HG03460 (cell line): ENCODE data around the gene SYNGR2.
A peak's percentile ranks its signal among the peaks of the same experiment; 100 is the strongest.

Source experiments
- ATAC-seq: cut with Tn5 transposase; IDR thresholded peaks from one replicate; pipeline ENCODE4 v1.9.1; 2021; ENCODE audit not compliant: unreplicated experiment

SYNGR2 gene, protein sequence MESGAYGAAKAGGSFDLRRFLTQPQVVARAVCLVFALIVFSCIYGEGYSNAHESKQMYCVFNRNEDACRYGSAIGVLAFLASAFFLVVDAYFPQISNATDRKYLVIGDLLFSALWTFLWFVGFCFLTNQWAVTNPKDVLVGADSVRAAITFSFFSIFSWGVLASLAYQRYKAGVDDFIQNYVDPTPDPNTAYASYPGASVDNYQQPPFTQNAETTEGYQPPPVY

DNA sequence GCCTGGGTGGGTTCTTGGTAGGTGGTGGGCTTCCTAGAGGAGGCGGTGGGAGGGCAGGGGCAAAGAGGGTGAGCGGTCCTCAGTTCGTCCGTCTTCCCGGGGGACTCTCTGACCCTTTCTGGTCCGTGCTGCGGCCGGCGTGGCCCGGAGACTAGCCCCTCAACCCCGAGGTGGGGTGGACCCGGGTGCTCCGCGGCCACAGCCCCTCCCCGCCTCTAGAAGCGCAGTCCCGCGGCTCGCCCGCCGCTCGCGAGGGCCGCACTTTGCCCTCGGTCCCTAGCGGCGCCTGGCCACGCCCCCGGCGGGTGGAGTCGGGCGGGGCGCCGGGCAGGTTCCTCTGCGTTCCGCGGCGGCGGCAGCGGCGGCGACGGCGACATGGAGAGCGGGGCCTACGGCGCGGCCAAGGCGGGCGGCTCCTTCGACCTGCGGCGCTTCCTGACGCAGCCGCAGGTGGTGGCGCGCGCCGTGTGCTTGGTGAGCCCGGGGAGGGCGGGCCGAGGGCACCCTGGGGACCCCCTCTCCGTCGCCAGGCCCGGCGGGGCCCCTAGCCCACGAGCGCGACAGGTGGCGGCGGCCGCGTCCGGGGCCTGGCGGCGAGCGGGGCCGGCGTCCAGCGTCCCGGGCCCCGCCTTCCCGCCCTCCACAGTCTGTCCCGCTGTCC is at the start of gene SYNGR2:
SYNGR2 (plus strand) TSS at position 340 of the 661 bp plus-strand sequence; CDS start at position 376, 36 bp downstream.
- ATAC-seq: peak; percentile 52

DNA sequence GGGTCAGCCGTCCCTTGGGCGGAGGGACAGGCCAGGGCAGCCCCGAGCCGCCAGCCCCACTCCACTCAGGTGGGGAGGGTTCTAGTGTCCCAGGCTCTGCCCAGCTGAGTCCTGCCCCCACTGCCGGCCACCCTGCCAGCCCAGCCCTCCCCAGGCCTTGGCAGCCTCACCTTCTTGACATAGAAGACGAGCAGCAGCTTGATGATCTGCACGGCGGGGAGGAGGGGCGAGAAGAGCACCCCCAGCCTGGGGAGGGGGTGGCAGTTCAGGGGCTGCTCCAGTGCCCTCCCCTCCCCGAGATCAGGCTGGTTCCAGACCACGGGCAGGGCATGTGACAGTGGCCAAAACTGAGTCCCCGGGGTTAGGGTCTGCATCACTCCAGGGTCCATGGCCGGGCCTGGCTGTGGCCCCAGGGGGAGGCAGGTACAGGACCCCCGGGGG is 49.6 kb upstream of the SYNGR2 start:
- no peak for ATAC-seq

DNA sequence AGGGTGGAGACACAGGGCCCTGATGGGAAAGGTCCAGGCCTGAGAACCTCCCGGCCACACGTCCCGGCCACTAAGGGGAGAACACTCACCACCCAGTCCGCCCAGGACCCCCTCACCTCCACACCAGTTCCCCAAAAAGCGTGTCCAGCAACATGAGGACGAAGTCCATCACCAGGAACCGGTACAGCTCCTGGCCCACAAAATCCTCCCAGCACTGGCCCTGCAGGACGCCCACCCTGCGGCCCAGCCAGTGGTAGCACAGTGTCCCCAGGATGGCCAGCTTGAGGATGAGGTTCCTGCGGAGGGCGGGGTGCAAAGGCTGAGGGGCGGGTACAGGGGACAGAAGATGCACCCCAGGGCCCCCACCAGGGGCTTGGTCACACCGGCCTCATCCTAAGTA is 47.8 kb upstream of the SYNGR2 start:
- ATAC-seq: no peak

DNA sequence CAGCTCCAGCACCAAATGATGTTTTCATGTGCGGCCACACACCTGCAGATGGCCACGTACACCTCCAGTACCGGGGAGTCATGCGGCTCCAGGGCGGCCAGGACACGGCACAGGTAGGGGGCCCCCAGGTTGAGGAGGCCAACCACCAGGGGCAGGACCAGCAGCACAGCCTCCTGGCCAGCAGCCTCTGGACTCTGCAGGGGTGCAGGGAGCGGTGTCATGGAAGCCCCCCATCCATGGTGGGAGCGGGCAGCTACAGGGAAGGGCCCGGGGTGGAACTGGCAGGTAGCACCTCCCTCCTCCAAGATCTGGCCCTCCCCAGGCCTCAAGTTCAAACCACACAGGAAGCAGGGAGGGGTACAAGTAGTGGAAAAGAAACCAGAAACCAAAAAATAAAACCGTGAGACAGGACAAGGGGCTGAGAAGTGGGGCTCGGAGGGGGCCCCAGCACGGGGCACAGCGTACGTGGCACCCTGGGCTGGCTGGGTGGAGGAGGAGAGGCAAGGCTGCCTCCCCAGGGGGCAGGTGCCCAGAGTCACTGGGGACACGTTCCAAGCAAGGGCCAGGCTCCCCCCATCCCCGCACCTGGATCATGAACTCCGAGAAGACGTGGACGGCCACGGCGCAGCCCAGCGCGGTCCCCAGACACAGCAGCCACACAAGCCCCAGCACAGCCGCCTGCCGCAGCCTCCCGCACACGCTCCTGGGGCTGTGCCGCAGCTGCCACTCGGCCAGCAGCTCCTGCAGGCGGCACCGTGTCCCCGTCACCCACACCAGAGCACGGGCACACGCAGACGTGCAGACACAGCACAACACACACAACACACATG is 47.2 kb upstream of the SYNGR2 start:
- no peak for ATAC-seq

DNA sequence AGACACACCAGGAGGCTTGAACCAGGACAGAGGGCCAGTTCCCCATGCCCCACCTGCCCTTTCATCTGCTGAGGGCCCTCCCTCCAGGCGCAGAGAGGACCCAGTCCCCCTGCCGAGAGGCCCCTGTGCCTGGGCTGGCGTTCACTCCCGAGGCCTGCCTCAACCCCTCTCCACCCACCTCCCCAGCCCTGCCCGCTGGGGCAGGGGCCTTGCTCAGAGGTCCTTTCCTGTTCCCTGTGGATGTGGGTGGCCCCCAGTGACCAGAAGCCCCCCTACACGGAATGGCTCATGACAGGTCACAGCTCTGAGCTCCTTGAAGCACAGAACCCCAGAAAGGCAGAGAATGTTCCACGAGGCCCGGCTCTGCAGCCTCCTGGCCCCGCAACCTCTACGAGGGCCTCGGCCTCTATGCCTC is 46.6 kb upstream of the SYNGR2 start:
- no peak for ATAC-seq

DNA sequence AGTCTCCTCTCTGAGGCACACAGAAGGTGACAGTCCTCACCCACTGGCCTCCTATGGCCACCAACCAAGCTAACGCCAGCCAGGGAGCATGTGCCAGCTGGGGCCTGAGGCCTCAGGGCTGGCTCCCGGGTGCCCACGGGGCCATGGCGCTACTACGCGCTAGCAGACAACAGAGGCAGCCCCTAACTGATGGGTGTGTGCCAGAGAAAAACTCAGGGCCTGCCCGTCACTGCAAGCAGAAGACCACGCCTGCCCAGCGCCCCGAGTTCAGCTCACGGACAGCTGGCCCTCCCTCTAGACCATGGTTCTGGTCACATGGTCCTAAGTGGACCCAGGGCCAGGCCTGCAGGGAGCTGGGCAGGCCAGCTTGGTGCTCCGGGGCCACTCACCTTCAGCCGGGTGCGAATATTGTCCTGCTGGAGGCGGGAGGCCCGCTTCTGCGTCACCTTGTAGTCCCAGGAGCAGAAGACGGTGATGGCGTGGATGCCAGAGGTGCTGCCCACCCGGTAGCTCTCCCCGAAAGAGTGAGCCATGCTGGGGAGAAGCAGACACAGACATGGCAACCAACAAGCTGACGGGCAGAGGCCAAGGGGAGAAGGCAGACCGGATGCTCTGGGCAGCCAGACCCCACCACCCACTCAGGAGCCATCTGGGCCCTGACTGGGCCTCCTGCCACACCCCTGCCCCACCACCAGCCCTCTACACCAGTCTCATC is 46.0 kb upstream of the SYNGR2 start:
- no peak for ATAC-seq

DNA sequence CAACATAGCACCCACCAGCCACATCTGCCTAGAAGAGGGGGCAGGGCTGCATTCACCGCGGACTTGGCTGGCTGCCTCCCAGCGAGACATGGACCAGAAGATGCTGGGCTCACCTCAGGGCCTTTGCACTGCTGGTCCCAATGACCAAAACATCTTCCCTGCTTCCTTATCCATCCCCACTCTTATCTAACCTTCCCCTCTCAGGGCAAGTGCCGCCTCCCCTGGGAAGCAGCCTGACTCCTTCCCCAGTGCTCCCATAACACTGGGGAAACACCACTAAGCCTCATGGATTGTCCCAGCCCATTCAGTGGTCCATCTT is 45.5 kb upstream of the SYNGR2 start:
- ATAC-seq: no peak

DNA sequence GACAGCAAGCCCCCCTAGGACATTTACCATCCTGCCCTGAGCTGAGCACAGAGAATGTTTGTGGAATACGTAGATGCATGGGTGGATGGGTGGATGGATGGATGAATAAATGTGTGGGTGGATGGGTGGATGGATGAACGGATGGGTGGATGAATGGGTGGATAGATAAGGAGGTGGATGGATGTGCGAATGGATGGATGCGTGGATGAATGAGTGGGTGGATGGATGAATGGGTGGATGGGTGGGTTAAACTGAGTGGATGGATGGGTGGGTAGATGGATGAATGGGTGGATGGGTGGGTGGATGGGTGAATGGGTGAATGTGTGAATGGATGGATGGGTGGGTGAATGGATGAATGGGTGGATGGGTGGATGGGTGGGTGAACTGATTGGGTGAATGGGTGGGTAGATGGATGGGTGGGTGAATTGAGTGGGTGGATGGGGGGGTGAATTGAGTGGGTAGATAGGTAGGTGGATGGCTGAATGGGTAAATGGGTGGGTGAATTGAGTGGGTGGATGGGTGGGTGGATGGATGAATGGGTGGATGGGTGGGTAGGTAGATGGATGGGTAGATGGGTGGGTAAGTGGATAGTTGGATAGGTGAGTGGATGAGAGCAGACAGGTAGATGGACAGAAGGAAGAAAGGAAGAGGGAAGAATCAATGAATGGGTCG is 45.0 kb upstream of the SYNGR2 start:
- ATAC-seq: no peak

DNA sequence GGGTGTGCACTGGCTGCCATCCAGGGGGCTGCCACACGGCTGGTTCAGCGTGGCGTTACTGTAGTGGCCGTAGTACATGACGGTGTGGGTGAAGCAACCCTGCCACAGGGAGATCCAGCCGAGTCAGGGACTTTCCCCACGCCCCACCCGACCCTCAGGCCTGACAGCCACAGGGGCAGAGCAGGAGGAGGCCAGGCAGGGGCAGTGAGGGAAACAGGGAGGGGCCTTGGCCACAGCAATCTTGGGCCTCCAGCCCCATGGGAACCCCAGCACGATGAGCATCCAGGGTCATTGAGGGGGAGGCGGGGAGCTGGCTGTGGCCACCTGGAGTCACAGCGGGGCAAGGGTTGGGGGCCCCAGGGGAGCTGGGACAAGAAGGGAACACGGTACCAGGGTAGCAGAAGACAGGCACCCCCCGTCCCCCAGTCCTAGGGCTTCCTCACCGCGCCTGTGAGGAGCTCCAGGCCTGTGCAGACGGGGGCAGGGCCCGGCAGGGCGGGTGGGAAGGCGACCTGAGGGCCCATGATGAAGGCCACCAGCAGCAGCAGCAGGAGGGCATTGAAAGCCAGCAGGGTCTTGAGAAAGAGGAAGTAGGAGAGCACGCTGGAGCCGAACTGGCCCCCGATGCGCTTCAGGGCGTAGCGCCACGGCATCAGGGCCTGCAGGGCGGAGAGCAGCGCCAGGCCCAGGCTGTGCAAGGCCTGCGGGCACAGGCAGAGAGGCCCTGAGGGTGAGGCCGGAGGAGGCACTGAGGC is 44.1 kb upstream of the SYNGR2 start:
- peak; percentile 29 for ATAC-seq

DNA sequence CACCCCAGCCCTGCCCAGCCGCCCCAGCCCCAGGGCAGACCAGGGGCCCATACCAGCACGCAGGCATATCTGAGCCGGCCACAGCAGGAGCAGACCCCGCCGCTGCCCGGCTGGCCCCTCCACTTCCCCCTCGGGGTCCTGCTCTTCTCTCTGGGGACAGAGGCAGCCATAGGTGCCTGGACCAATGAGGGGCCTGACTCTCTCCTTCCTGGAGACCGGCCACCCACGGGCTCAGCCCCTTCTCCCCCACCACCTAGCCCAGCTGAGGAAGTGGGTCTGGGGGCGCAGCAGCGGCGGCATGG is 43.6 kb upstream of the SYNGR2 start:
- ATAC-seq: no peak

DNA sequence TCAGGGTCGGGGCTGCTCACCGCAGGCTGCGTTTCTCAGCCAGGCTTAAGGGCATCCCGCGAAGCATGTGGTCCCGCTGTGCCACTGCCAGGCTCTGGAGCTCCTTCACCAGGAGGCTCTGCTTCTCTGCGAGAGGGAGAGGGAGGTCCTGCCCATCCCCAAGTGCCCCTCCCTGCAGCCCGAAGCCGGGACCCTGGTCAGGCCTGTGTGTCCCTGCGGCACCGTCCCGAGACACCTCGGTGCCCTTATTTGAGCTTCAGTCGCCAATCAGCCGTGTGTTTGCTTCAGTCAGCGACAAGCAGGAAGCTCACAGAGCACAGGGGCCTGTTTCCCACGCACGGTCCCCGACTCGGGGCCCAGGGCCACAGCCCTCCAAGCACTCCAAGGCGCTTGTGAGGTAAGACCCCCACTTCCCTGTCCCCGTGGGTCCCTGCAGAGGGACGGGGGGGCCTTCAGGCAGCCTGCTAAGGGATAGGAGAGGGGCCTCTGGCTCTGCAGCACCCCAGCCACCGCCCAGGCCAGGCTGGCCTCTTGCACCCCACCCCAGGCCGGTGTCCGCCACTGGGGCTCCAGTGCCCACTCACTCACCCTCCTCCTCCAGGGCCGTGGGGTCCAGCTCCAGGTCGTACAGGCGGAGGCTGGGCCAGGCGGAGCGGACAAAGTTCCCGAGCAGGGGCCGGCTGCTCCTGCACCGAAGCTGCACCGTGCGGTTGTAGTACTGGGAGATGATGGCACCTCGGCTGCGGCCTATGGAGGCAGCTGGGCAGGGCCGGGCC is 43.1 kb upstream of the SYNGR2 start:
- no peak for ATAC-seq

DNA sequence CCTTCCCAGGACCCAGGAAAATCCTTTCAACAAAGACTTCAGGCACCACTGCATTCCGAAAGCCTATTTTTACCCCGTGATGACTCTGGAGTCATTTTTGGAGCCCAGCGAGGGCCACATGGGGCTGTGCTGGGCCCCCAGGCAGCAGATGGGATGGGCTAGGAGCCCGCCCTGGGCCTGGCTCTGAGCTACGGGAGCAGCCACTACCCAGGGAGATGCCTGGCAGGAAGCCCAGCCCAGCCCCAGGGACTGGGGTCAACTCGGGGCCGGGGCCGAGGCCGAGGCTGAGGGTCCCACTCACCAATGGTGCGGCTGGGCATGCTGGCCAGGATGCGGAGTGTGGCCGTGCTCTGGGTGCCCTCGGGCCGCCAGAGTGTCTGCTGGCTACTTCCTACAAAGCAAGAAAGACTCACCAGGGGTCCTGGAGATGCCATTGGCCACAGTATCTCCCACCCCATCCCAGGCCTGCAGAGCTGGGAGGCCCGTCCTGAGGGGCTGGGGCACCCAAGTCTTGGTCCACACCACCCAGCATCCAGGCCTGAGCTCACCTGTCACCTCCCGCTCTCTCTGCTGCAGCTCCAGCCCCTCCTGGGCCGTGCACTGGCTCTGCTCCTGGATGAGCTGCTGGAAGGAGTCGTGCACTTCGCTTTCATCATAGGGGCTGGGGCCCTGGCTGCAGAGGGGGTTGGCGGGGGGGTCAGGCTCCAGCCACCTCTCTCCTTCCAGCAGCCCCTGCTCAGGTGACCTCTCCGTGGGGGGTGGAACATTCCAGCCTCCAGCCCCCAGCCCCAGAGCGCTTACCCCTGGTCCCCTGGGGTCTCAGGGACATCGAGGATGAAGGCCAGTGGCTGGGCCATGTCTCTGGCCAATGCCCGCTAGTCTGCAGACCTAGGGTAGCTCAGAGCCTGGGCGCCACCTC is 42.1 kb upstream of the SYNGR2 start:
- no peak for ATAC-seq

DNA sequence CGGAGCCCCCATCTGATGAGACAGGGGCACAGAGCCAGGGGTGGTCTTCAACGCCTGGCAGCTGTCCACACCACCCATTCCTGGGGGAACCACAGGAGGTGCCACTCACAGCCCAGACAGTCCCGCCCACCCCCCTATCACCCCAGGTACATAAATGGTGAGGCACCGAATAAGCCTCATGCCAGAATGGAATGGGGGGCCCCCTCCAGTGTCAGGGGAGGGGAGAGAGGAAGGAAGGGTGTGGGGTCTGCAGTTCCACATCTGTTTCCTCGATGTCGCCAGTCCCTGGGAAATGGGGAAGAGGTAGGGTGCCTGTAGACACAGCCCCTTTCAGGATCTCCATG is 41.5 kb upstream of the SYNGR2 start:
- ATAC-seq: no peak

DNA sequence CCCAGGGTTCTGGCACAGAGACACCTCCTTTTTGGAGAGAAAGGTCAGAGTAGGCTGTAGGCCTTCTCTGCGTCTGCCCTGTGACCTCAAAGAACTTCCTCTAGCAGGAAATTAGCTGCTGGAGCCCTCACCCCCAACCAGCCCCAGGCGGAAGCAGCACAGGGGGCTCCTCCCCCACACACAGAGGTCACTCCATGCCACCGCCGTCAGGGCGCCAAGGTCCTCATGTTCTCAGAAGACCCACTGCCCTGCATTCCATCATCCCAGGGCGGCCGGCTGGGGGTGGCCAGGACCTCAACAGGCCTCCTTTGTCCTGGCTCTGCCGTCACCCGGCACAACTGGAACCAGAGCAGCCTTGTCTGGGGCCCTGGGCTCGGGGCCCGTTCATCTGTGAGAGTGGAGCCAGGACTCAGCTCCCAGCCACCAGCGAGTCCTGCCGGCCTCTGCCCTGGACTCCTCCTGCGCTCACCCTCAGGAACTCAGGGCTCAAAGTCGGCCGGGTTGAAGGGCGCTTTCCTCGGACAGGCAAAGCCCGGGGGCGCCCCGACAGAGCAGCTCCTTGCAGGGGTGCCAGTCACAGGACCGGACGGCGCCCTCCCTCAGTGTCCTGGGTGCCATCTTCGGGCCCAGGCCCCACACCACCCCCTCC is 41.0 kb upstream of the SYNGR2 start:
- no peak for ATAC-seq

DNA sequence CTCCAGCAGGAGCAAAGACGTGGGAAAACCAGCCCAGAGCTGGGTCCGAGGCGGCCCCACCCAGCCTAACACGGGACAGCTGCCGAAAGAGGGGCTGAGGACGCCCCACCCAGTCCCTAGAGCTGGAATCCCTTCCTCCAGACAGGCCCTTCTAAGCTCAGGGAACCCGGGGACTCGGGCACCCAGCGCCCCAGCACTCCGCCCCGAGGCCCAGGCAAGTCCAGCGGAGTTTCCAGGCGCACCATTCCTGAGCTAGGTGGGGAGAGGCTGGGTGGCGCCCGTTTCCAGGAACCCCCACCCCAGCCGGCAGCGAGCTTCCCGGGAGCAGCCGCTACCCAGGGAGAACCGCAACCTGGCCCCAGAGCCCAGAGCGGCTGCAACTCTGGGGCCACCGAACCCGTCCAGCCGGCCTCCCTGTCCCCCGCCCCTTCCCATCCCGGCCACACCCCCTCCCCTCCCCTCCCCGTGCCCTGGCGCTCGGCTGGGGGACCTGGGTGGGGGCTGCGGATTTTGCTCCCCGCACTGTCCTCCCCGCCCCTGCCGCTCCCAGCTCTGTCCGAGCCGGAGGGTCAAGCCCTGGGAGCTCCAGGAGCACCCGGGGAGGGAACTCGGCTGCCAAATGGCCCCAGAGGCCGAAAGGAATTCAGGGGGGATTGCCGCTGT is 40.4 kb upstream of the SYNGR2 start:
- no peak for ATAC-seq

DNA sequence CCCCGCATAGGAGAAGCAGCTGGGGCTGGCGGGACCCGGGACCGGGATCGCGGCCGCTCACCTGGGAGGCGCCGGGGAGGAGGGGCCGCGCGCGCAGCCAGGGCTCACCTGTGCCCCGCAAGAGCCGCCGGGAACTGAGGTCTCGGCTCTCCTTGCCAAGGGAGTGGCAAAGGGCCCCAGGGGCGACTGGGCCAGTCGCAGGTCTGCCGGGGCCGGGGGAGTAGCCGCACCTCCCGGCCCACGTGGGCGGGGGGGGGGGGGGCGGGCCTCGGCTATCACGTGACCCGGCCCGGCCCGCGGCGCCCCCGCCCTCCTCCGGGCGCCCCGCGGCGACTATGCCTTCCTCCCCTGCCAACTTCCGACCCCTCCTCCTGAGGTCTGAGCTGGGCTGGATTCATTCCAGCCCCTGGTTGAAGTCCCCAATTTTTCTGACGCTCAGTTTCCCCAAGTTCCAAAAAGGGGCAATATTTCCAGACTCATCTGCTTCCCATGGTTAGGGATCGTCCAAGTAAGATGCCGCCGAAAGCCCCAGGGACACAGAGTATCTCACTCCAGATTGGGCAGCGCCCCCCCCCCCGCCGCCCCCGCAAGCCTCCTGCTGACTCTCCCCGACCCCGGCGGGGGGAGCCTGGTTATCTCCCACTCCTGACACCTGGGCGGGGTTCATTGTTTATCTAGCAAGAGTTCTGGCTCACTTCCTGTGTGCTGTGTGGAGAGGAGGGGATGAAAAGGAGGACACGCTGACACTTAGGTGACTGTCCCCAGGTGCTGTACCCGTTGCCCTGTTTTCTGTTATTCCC is 39.6 kb upstream of the SYNGR2 start, which contains the start of gene TMC6:
TMC6 (minus strand) TSS at position 205 of the 800 bp plus-strand sequence. CDS start 1,923 bp downstream, outside the sequence.
- ATAC-seq: no peak
